Adrenal gland (tissue), 5 donors: ENCODE data around the gene MRPL53.

Source experiments
- POLR2A ChIP-seq, 2 donors: fragments of 450-650 bp; IDR thresholded peaks; one replicate each; pipeline ENCODE4 v1.6.1; 2017; ENCODE audit warnings: antibody characterized with exemption in 2 of 2, mild to moderate bottlenecking in 2 of 2, moderate library complexity in 1 of 2
- TF ChIP-seq, protein P1 (sequence below), 6 experiments: fragments of 450-650 bp in 4 of 6; fragments of 200-600 bp in 2 of 6; sonication (generic) in 1 of 6; IDR thresholded peaks; 1 replicate in 5 of 6; 2 replicates in 1 of 6; pipeline versions ENCODE4 v1.5.1 to v1.8.0; 2016 to 2021; ENCODE audit warnings: antibody characterized with exemption in 6 of 6, mild to moderate bottlenecking in 2 of 6, moderate library complexity in 1 of 6
- donor health status: DM: no; HTN: no; CAD: no.

DNA sequence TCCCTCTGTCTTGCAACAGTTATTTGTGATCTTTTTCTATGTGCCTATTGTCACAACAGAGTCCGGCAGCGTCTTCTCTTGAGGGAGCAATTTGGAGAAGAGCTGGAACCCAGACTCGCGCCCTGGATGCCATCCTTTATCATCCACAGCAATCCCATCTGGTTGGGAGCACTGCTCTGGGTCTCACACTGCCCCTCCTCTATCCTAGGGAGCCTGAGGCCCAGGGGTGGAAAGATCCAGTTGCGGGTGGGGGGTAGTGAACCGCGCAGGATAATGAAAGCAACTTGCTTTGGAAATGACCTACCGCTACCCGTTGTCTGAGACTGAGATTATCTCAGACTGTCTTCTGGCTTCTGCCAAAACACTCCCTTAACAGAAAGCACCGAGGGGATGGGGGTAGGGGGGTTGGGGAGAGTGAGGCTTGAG is 13.5 kb downstream of the MRPL53 start:
- TF ChIP-seq POLR2A (IDR thresholded peaks at IDR 0.05) = no peak
- TF ChIP-seq, protein P1, sequence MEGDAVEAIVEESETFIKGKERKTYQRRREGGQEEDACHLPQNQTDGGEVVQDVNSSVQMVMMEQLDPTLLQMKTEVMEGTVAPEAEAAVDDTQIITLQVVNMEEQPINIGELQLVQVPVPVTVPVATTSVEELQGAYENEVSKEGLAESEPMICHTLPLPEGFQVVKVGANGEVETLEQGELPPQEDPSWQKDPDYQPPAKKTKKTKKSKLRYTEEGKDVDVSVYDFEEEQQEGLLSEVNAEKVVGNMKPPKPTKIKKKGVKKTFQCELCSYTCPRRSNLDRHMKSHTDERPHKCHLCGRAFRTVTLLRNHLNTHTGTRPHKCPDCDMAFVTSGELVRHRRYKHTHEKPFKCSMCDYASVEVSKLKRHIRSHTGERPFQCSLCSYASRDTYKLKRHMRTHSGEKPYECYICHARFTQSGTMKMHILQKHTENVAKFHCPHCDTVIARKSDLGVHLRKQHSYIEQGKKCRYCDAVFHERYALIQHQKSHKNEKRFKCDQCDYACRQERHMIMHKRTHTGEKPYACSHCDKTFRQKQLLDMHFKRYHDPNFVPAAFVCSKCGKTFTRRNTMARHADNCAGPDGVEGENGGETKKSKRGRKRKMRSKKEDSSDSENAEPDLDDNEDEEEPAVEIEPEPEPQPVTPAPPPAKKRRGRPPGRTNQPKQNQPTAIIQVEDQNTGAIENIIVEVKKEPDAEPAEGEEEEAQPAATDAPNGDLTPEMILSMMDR (IDR thresholded peaks at IDR 0.05) = no peak
